GM20431 (cell line): ENCODE data around the gene TCEANC.

Experiments
- in situ Hi-C: fragments of 300-500 bp; cut with MseI, MboI; formaldehyde crosslinking; loops from one replicate; pipeline ENCODE4 v1.15.0; 2020; ENCODE audit warnings: low sequenced_read_pairs; ENCODE audit not compliant: unreplicated experiment

Gene TCEANC

DNA sequence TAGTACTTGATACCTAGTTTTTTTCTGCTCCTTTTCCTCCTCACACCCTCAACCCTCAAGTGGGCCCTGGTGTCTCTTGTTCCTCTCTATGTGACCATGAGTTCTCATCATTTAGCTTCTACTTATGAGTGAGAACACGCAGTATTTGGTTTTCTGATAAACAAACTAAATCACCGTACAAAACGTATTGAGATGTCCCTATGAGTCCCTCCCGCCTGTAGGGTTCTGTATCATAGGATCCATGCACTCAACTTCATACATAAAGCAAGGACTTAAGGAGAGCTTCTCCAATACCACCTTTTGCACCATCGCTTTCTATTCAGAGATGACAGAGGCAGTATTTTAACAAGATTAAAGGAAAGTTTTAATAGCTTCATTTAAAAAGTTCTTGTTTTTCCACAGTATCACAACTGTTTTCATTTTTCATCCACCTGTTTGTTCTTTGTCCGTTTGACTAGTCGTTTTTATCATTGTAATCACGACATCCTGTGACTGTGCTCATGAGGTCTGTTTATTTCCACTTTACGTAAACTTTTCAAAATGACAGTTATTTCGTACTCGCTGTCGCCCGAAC, 35.5 kb downstream of the TCEANC start:
- in situ Hi-C loops, result no loop called here

DNA sequence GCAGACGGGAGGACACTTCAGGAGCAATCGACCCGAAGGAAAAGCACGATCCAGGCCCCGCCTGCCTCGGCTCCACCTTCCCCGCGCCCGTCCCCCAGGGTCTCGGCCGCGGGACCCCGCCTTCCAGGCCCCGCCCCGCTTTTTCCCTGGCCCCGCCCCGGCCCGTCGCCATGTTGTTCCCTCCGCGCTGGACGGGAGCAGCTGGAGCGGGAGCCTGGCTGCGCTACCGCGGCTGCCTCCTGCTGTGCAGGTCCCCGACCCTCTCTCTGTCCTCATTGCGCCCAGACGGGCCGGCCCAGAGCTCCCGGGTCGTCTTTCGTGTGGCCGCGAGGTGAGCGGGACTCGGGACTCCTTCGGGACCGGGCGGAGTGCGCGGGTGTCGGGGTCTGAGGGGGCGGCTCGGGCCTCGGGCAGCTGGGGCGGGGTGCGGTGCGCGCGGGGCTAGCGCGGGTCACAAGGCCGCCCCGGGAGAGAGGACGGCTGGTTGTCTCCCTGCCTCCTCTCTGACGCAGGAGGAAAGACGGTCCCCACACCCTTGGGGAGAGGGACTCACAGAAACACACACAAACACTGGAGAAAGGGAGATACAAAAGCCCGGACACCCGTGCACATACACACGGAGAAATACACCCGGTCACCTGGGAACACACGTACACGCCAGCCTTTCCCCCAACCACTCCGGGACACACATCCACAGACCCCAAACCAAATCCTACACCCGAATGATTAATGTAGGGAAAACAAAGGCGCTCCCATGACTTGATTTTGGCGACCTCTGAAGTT, 36.2 kb downstream of the TCEANC start, which contains the start of gene RAB9A:
TSS of gene RAB9A (plus strand) at position 171 of the 783 bp plus-strand sequence. CDS start 19,619 bp downstream, outside the sequence.
- in situ Hi-C loops, result no loop called here

DNA sequence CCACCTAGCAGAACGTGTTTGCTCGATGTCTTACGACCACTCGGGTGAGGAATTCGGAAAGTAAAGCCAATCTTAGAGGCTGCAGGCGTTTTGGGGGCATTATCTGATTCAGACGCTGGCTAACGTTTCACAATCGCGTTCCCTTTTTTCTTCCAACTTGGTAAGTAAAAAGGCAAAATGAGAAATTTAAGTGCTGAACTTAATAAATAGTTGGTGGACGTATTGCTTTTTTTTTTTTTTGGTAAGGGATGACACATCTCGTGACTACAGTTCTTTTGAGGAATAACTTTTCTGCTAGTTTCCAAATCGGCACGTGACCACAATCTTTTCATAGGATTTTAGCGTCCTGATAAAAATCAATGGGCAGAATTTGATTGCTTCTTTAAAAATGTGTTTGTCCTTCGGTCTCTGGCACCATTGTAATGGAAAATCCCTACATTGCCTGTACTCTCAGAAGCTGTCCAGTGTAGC, 36.8 kb downstream of the TCEANC start:
- in situ Hi-C loops, result no loop called here

DNA sequence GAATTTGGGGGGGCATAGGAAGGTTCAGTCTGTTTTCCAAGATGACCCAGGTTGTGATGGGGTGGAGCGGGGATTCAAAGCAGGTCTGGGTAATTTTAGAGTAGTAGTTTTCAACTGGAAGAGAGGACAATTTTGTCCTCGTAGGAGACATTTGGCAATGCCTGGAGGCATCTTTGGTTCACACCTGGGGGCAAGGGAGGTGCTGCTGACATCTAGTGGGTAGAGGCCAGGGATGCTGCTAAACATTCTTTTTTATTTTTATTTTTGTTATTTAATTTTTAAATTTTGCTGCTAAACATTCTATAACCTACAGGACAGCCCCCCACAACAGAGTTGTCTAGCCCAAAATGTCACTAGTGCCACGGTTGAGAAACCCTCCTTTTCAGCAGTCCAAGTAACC, 37.9 kb downstream of the TCEANC start:
- in situ Hi-C loops, result no loop called here

DNA sequence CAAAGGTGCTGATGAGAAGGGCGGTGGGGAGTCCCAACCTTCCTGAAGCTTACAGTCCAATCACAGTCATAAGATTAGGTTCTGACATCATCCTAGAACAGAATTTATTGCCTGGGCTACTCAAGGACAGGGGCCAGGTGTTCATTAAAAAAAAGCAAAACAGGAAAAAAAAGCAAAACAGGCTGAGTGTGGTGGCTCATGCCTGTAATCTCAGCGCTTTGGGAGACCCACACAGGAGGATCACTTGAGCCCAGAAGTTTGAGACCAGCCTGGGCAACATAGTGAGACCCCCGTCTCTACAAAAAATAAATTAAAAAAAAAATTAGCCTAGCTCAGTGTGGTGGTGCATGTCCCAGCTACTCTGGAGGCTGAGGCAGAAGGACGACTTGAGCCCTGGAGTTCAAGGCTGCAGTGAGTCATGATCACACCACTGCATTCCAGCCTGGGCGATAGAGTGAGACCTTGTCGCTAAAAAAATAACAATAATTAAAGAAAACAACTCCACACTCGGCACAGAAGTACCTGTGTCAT, 39.0 kb downstream of the TCEANC start:
- in situ Hi-C loops, result no loop called here

DNA sequence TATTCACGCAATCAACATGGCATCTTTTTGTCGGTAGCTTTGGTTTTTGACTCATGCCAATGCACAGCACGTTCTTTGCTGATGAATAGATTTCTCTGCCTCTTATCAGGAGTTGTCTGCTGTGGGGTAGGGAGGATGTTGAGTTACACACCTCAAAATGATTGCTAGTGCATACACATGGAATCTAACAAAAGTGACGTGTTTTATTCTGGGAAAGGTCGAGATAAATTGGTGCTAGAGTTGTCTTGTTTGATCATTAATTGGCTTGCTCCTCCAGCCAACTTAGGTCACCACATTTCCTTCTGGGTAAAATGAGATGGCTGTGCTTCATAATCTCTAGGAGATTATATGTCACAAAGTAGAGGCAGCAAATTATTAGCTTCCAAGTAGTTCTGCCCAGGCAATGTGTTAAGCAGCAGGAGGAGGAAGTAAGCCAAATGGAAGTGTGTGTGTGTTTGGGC, 39.9 kb downstream of the TCEANC start:
- in situ Hi-C loops, result no loop called here

DNA sequence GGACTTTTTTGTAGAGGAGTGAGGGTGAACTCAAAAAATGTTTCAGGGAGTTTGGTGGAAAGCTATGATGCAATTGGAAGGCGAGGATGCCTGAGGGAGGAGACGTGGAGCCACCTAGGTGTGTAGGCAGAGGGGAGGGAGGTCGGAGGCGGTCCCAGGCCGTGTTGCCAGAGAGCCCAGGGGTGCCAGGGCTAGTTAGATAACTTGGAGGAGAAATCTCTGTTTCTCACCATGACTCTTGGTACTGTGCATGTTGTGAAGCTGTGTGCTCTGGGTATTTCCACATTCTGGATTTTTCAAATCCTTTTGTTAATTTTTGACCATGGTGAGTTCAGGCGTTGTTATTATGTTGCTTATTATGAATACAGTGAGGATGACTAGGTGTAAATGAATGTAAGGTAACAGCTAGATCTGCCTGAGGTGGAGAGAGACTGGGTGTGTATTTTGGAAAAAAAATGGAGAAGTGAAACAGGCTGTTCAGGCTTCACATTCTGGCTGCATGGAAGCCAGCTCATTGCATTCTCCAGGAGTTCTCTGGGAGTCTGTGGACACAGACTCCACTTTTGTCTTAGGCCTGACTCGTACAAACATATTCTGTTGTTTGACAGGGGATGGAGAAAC, 40.5 kb downstream of the TCEANC start:
- in situ Hi-C loops, result no loop called here

DNA sequence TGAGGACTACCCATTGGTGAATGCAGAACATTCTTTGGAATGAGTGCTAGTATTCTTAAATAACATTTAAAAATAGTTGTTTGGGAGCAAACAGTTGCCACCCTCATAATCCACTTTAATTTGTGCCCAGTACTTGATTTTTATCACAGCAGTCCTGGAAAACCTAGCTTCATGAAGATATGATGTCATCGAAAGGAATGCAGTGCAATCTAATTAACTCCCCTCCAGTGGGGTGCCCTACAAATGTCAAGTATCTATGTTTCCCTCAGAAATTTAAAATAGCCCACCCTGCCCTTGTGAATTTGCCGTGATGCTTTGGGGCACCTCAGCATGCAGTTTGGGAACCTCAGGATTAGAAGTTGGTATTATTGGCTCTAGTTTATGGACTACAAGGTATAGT, 41.4 kb downstream of the TCEANC start:
- in situ Hi-C loops, result no loop called here

DNA sequence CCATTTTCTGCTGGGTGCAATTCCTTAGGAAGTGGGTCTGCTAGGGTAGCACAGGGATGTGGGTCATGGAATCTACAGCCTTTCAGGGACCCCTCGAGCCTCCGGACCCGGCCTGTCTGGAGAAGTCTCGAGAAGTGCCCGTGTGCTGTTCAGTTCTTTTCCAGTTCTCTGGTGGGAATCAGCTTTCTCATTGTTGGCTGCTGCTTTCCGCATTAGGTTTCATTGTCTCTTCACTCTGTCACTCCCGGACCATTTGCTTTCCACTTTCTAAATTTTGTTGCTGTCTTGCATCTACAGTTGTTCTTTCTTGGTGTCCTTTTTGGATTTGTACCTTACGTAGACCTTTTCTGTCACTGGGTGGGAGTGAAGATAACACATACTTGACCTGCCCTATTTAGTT, 42.0 kb downstream of the TCEANC start:
- in situ Hi-C loops, result no loop called here

DNA sequence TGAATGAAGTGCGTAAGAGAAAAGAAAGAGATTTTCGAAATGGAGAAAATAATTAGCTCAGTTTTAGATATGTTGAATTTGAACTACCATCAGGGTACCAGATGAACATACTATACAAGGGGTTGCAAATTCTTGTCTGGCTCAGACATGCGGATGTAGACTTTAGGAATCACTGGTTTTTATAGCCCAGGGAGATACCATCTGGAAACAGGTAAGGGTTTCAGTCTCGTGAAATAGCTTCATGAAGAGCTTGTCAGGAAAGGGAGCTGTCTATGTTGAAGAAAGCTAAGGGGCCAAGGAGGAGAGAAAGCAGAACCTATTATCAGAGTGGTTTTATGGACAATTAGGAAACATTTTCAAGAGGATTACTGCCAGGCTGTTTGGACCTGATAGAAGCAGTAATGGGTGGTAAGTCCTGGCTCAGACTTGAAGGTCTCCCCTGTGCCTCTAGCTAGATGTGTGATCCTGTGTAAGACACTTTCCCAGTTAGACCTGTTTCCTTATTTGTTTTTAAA, 42.7 kb downstream of the TCEANC start:
- in situ Hi-C loops, result no loop called here

DNA sequence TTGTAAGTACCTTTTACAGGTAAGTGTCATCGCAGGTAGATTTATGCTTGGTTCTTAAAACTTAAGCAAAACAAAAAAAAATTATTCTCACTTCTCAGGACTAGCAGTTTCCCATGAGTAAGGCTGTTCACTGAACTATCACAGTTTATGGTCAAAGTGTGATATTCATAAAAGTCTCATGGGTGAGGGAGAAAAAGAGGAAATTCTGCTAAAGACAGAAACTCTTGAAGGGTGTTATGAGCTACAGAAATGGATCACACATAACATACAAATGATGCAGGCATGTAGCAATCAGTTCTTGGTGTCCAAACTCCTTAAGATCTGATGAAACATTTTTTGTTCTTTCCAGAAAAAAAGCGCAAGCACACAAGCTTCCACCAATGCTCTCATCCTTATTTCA, 44.5 kb downstream of the TCEANC start:
- in situ Hi-C loops, result no loop called here

DNA sequence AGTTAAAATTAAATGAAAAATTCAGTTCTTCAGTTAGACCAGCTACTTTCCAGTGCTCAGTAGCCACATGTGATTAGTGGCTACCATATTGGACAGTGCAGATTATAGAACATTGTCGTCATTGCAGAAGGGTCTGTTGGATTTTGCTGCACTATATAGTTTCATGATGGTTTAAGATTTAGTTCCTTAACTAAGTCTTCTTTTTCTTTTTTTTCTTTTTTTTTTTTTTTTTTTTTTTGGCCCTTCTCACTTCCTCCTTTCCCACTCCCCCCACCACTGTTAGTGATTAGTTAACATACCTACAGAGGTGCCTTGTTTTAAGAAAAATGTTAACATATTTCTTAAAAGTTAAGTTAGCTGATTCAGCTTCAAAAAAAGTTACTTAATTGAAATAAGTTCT, 45.0 kb downstream of the TCEANC start:
- in situ Hi-C loops, result no loop called here

DNA sequence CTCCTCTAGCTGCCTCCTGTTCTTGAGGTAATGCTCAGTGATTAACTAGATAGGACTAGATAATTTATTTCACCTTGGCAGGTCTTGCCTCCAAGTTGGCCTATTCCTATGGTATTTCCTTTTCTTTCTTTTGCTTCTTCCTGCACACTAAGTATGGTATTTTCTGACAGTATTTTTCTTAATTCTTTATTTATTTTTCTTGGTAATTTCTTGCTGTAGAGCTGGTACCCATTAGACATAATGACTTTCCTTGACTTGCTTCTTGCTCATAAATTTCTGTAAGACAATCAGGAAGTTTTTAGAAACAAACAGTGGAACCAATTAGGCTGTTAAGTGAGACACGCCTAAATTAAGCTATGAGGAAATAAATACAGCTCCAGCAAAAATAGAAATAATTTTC, 45.5 kb downstream of the TCEANC start:
- in situ Hi-C loops, result no loop called here

DNA sequence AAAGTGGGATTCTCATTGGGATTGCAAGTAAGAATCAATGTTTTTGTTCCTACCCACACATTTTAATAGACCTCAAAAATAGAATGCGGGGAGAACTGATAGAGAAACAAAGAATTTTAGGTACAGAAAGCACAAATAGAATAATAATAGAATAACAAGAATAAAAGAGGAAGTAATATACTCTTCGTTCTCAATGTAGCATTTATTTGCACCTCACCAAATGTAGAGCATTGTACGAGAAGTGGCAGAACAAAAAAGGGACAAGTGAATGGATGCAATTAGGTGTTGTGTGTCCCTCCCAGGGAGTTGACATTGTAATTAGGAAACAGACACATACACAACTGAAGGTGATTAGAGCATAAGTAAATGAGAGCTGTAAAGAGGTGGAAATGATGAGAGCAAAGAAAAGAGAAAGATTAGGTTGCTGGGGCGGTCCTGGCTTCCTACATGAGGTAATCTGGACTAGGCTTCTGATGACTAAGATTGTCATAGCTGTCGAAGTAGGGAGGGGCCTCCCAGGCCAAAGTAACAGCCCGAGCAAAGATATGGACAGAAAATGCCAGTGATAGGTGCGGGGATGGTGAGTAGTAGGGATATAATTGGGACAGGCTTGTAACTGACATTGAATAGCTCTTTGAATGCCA, 46.4 kb downstream of the TCEANC start:
- in situ Hi-C loops, result no loop called here

DNA sequence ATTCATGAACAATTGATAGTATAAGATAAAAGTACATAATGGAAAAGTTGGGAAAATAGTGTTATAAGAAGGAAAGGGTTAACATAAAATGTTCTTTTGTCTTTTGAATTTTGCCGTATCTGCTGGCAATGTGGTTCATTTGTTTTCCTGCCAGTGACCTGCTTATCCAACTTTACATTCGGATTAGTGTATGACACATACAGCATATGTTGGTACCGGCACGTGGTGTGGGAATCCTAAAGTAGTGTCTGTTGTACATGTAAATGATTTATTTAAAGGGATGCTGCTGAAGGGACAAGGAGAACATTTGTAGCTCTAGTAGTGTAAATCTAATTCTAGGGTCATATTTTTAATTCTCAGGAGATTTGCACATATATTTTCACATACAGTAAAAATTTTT, 47.4 kb downstream of the TCEANC start:
- in situ Hi-C loops, result no loop called here

DNA sequence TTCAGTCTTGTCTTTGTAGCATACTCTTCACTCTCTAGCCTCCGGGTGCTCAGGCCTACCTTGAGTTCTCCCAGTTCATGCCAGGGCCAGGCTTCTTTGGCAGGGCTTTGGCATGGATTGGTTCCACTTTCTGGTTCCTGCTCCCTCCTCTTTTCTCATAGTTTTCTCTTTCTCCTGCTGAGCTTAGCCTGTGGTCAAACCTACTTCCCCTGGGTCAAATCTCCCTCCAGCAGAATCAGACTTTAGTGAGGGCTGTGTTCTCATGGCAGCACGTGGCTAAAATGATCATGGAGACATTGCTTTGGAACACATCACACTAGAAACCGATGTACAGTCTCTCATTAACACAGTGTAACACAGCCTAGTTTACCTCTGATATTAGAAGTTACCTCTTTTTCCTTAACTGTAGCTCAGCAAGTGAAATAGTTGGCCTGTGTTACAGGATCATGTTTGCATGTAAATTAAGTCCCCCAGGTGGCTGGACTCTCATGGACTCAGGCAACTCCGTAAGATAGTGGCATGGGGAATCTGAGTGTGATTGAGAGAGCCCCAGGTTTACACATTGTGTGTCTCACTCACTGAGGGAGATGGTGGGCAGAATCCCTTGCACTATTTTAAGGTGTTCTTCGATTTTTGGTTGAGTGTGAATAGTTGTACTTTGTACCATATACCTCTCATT, 49.3 kb downstream of the TCEANC start:
- in situ Hi-C loops, result no loop called here

DNA sequence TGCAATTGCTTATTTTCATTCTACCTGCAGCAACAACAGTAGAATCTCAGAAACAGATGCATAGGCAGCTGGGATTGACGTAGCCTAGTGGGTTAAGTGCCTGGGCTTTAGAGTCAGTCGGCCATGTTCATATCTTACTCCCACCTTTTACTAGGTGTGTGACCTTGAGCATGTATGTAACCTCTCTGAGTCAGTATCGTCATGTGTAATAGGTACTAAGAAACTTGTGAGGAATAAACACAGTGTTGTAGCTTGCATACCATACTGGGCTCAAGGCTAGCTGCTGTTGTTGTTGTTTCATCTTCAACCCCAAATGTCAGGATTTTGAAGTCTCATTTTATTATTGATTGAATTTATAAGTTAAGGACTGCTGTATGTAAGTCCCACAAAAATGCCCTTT, 50.2 kb downstream of the TCEANC start:
- in situ Hi-C loops, result no loop called here

DNA sequence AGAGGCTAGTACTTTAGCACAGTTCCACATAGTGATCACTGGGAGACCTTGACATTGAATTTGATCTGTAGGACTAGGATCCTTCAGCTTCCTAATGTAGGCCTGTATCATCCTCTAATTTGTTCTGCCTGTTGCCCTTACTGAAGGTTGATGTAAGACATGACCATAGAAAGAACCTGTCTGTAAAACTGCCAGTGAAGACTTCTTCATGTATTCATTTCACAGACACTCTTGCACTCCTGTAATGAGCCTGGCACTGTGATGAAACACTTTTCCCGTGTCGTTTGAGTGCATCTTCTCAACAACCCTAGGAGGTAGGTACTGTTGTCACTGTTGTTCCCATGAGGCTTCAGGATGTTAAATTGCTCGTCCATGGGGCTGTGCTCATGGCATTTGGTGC, 50.6 kb downstream of the TCEANC start:
- in situ Hi-C loops, result no loop called here

DNA sequence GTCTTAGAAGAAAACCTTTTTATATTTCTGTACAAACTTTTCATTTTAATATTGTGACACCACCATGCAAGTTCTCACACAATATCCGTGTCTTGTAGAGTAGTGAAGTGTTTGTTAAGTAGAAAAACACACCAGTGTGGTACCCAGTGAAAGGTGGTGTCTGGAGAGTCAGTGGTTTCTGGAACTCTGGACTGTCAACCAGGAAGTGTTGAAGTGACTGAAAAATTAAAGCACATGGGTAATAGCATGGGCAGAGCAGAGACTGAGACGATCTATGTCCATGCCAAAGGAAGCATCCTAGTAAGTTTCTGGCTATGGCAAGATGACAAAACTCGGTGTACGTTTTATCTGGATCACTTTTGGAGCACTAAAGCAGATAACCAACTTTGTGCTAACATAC, 58.2 kb downstream of the TCEANC start:
- in situ Hi-C loops, result no loop called here
